Nucleus accumbens (tissue), 56 donors: Measurements from ENCODE around the gene IFNGR1.

ENCODE experiments used
- DNase-seq, 56 donors: peaks; one replicate each; lab custom pipeline; 2025; lab: John Stamatoyannopoulos, UW

Gene IFNGR1

DNA sequence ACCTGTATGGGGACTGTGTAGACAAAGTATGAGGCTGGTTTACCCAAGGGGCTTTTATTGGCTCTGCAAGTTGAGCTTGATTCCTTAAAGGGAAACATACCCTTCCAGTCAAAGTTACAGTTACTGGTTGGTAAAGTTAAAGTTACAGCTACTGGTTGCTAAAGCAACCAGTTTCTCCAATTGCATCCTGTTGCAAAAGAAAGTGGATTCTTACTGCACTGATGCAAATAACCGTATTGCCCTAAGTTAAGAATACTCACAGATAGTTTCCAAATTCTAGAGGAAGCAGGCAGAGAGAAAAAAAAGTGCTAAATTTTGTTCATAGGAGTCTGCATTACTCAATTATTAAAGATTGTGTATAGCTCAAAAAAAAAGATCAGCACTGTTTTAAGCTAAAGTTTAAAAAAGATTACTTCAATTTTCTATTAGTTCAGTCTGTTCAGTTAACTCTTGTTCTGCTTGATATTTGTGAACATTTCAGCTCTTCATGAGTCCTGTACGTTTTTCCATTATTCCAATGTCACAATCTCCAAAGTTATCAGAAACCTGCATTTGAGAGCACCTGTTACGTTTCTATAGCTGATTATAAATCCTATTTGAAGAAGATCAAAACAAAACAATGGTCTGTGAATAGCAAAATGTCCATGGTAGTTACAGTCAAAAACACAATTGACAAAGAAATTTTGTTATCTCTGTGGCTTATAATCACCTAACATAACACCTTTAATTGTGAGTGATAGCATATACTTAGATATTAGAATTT is 37.1 kb downstream of the IFNGR1 start:
- no peak for DNase-seq

DNA sequence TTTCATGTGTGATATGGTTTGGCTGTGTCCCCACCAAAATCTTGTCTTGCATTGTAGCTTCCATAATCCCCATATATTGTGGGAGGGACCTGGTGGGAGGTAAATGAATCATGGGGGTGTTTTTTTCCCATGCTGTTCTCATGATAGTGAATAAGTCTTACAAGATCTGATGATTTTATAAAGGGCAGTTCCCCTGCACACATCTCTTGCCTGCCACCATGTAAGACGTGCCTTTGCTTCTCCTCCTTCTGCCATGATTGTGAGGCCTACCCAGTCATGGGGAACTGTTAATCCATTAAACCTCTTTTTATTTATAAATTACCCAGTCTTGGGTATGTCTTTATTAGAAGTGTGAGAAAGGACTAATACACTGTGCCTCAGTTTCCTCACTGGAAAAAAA is 41.6 kb downstream of the IFNGR1 start:
- DNase-seq: no peak

DNA sequence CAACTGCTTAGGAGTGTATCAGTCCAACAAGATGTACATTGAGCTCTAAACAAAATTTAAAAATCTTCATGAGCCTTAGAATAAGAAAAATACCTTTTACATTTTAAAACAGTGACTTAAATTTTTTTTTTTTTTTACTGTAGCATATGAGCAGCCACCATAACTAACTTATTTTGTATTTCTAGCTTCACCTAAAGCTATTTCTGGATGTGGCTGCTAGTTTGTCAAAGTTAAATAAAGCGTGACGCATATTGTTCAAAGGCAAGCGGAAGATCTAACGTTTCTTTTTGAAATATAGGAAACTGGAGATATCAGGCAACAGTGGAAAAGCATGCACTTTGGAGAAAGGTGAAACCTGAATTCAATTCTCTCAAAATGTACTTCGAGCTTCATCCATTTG is 42.5 kb downstream of the IFNGR1 start:
- DNase-seq: no peak

- DNase-seq: no peak
These were observed 43.3 kb downstream of the IFNGR1 start for GRCh38 chr6:137175868-137176245.

DNA sequence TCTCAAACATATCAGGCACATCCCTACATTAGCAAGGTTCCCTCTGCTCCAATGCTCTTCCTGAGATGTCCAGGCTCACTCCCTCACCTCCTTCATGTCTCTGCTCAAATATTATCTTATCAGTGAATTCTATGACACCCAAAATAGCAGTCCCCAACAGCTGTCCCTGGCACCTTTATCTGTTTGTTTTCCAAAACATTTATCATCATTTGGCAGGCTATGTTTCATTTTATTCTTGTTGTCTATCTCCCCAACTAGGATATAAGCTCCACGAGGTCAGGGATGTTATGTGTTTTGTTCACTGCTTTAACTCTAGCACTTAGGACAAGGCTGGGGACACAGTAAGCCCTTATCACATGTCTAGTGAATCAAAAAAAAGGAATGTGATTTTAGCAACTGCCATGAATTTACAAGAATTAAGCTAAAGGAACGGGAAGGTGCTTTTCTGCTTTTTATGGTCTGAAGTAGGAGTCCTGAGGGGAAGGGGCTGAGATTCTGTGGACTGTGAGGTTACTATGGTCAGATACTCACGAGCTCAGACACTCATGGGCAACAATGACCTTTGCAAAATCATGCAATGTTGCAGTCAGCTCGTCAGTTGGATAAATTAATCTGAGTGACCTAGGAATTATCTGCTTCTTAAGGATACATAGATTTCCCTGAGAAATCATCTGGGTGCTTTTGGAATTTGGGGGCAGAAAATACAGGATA is 43.9 kb downstream of the IFNGR1 start:
- DNase-seq: no peak

GRCh38 chr6:137173501-137173900 is 45.7 kb downstream of the IFNGR1 start, which contains the start of gene IL22RA2:
Gene IL22RA2, minus strand, starts transcription at chr6:137173644. Its CDS starts 11,895 bp downstream, at chr6:137161749.
- no peak for DNase-seq

DNA sequence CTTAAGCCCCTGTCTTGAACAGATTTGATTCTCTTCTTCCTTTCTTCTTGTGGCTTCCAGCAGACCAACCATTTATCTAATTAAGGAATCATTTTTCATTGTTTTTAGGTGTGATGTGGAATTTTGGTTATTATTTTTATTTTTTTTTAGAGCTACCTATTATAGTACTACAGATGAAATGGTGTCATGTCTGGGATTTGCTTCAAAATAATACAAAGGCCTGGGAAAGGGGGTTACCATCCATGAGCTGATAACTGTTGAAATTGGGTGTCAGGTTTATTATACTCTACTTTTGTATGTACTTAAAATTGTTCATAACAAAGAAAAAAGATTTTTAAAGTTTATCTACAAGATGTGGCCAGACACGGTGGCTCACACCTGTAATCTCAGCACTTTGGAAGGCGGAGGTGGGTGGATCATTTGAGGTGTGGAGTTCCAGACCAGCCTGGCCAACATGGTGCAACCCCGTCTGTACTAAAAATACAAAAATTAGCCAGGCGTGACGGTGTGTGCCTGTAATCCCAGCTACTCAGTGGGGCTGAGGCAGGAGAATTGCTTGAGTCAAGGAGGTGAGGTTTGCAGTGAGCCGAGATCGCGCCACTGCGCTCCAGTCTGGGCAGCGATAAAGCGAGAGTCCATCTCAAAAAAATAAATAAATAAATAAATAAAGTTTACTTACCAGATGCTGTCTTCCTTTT is 46.3 kb downstream of the IFNGR1 start:
- DNase-seq: no peak

DNA sequence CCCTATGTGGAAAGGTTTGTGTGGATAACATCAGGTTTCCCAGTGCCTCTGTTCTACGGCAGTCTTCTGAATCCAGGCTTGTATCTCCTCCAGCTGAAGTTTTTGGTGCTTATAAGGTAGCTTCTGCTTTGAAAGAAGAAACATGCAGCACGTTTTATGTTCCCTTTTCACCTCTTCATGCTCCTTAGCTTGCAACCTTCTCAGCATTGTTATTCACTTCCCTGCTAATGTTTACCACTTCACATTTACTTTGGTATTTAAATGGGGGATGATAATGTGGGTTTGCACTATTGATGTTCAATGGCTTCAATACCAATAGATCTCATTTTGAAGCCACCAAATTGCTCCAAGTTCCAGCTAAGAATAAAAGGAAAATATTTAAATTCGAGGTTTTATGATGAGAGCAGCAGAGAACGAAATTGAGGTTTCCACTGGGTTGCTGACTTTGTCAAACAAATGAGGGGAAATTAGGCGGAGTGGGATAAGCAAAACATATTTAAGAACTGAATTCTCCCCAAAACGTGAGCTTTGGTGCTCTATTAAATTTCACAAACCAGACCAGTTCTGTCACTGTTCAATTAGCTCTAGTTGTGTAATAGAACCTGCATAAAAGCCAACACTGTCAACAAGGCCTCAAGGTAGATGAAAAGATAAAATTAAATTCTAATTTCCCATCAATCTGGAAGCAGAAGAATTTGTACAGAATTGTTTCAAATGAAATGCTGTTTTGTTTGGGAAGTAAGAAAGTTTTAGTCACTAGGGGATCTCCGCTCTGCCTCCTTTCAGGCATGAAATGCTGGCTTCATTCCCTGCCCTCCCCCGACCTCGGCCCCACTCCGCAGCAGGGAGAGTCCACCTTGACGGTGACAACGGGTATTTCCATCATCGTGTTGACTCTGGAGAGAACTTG is 47.1 kb downstream of the IFNGR1 start:
- no peak for DNase-seq

GRCh38 chr6:137171053-137171374 is 48.2 kb downstream of the IFNGR1 start:
- DNase-seq: no peak

DNA sequence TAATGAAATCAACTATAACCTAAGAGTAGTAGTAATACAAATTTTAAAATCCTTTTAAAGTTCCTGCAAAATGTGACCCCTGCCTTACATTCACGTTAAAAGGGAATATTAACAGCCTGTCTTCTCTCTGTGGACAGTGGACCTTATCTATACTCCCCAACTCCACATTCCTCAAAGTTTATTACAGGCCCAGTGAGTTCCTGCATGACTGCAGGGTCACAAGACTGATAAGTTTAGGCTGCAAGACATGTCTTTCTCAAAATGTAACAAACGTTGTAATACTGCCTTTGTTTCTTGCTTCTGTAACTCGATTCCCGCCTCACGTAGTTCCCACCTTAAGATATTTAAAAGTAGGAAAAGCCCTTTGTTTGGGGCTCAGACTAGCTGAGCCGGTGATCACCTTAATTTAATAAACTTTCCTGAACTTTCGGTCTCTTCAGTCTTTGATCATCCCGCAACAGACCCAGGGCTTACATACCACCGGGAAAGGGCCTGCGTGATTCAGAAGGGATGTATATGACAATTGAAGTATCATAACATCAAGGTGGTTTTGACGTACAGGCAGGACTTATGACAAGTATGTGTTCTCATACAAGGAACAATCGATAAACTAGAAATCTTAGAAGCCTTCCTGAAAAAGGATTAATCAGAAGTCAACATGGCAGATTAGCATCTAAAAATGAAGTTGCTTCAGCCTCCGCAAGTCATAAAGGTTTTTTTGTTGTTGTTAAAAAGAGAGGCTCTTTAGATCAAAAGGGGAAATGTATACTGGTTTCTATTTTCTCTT is 48.7 kb downstream of the IFNGR1 start:
- DNase-seq: no peak

DNA sequence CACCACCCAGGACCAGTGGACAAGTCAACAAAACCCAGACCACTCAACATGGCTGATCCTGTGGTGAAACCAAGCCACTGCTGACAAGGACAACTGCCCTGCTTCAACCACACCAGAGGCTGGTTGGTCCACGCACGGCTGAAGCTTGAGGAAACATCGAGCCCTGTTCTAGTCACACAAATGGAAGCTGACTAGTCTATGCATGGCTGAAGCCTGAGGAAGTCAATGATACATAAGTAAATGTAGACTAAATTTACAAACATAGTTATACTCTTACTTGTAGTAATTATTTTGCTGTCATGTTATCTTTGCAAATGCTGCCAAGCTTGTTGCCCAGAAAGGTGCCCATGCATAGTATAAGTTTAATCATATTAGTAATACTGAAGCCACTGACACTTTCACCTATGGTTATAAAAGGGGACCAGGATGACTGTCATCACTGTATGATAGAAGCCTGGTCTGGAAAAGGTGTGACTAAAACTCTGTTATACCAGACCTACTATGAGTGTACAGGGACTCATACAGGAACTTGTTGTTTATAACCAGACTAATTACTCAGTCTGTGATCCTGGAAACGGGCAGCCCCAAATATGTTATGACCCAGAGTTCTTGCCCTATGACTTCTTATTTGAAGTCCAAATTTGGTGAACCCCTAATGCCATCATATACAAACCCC is 51.3 kb downstream of the IFNGR1 start:
- no peak for DNase-seq

DNA sequence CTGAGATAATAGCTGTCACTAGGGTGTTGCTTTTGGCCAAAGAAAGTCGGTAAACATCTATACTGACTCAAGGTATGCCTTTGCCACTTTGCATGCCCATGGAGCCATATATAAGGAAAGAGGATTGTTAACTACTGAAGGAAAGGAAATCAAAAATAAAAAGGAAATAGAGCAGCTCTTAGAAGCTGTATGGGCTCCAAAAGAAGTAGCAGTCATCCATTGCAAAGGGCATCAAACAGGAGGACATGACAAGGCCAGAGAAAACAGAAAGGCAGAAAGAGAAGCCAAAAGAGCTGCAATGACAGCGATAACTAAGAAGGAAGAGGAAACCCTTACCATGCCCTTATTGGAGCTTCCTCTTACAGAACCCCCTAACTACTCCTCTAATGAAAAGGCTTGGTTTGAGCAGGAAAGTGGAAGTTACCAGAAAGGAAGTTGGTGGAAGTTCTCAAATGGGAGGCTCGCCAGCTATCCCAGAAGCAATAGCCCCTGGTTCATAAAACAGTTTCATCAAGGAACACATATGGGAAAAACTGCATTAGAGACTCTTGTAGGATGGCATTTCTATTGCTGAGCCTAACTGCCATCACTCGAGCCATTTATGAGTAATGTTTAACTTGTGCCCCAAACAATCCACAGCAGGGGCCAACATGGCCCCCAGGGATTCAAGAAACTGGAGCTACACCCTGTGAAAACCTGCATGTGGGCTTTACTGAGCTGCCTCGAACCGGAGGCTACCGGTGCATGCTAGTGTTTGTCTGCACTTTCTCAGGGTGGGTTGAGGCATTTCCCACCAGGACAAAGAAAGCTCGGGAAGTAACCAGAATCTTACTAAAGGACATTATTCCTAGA is 52.7 kb downstream of the IFNGR1 start:
- DNase-seq: no peak

DNA sequence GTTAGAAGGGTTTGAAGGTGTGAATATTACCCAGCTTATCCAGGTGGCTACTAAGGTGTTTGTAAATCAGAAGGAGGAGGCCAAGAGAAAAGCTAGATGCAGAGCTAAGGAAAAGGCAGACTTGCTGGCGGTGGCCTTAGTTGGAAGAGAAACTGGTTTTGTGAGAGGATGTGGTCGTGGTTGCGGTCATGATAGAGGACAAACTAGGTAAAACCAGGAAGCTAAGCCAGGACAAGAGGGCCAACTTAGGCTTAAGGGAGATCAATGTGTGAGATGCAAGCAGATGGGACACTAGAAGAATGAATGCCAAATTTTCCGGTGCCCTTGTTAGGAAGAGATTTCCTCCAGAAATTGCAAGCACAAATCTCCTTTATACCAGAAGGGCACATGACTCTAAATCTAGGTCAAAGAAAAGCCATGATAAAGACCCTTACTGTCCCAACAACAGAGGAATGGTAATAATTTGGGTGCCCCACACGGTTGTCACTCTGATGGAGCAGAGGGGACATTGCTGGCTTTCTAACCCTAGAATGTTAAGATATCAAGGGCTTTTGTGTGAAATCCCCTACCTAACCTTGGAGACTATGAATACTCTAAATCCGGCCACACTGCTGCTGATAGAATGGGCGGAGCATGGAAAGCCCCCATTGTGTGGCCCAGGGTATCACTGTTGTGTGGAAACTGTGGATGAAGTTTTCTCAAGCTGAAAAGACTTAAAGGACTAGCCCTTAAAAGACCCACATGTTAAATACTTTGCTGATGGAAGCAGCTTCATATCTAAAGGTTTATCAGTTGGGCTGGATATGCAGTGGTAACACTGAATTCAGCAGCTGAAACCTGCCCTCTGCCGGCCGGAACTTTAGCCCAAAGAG is 53.6 kb downstream of the IFNGR1 start:
- DNase-seq: no peak

GRCh38 chr6:137163732-137164318 is 55.4 kb downstream of the IFNGR1 start:
- DNase-seq: no peak

- DNase-seq: no peak
These were observed 56.4 kb downstream of the IFNGR1 start for GRCh38 chr6:137162692-137163306.

DNA sequence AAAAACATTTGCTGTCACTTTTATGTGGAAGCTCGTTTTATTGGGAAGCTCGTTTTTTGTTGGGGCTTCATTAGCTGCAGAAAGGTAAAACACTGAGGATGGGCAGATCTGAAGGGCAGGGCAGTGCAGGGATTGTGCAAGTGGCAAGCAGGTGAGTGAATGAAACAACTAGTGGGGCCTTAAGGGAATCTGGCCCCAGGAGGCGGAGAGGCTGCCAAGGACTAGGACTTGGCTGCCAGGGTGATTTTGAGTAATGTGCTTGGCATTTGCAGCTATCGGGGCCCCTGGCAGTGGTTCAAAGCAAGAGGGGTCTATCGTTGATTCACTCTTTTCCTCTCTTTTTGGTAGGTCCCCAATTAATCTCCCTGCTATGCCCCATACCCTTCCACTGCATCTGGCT is 57.2 kb downstream of the IFNGR1 start:
- DNase-seq: no peak
